Activated T-helper 1 cell treated with Interleukin-2 at 50 U/mL for 16 hours (primary cell): ENCODE measurements around the gene SLC16A11.

ENCODE experiments used
- DNase-seq: peaks from one replicate; pipeline ENCODE4 v3.0.0-alpha.2; 2020; ENCODE audit warnings: low read depth

The SLC16A11 gene

GRCh38 chr17:7025245-7025644, 18.6 kb downstream of the SLC16A11 start:
- DNase-seq, result no peak

GRCh38 chr17:7024402-7024785, 19.5 kb downstream of the SLC16A11 start:
- no peak for DNase-seq

- peak; percentile 86 for DNase-seq
Observed at GRCh38 chr17:7023576-7024401, 20.1 kb downstream of the SLC16A11 start.

- no peak for DNase-seq
Observed at GRCh38 chr17:7022781-7023571, 20.9 kb downstream of the SLC16A11 start, which contains the start of gene BCL6B. TSS of gene BCL6B (plus strand) at chr17:7023050. CDS start at chr17:7023672, 622 bp downstream.

GRCh38 chr17:7021993-7022778, 21.7 kb downstream of the SLC16A11 start:
- peak; percentile 67 for DNase-seq

- no peak for DNase-seq
Observed at GRCh38 chr17:7020894-7021664, 22.8 kb downstream of the SLC16A11 start.

DNA sequence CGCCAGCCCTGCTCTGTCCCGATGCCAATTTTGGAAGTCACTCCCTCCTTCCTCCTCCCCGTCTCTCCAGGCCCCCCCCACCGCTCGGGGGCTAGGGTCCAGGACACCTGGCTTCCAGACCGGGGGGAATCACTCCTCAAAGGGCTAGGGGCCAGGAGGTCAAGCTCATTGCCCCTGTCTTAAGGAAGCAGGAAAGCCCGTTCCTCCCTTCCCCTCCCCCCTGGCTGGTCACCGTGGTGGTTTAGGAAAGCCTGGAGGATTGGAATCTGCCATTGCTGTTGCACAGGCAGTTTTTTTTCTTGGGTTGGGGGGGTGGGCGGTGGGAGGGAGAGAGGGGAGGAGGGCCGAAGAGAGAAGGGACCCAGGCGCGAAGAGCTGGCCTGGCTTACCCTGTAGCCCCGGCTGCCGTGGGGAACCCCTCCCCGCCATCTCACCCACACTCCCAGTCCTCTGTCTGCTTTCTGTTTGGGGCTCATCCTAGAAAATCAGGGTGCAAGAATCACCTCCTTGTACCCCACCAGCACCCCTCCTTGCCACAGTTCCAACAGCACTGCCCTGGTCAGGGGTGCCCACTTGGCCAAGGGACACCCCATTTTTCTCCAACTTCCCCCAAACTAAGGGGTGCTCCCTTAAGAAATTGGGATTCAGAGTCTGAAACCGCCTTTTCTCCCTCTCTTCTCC, 23.9 kb downstream of the SLC16A11 start:
- DNase-seq, result no peak

DNA sequence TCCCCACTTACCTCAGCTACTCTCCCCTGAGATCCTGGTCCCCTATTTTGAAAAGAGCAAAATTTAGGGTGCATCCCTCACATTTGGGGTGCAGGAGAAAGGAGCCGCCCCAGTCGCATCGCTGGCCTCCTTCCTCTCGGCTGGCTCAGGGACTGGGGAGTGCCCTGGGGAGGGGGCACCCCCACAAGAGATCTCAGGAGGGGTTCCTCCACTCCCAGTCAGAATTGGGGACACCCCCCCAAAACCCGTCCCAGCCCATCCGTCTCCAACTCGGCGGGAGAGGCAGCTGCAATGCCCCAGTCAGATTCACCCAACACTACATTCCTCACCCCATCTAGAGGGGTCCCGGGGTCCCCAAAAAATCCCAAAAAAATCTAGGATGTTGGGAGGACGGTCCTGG, 24.5 kb downstream of the SLC16A11 start:
- DNase-seq, result no peak

DNA sequence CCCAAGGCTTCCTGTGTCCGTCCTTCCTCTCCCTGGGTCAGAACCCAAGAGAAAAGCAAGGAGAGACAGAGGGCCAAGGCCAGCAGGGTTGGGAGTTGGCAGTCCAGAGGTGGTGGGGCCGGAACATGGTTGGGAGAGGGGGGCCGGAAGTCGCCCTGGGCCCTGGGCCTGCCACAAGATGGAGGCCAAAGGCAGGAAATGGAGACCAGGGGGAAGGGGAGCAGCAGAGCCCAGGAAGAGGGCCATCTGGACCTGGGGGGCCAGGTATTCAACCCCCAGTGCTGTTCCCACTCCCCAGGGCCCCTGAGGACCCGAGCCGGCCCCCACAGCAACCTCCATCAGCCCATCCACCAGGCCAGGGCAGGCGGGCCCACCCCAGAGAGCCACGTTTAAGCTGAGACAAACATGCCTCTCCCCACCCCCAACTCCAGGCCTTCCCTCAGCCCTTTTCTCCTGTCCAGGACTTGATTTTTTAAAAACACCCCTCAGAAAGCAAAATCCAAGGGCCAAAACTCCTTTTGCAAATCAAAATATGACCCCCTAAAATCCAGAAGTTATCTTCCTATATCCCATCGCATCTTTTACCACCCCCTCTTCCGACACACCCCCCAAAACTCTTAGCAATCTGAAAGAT, 25.4 kb downstream of the SLC16A11 start:
- DNase-seq, result no peak

GRCh38 chr17:7017827-7018200, 26.1 kb downstream of the SLC16A11 start:
- no peak for DNase-seq

GRCh38 chr17:7016886-7017826, 26.7 kb downstream of the SLC16A11 start:
- DNase-seq, result no peak

GRCh38 chr17:7016418-7016817, 27.5 kb downstream of the SLC16A11 start:
- DNase-seq, result no peak

DNA sequence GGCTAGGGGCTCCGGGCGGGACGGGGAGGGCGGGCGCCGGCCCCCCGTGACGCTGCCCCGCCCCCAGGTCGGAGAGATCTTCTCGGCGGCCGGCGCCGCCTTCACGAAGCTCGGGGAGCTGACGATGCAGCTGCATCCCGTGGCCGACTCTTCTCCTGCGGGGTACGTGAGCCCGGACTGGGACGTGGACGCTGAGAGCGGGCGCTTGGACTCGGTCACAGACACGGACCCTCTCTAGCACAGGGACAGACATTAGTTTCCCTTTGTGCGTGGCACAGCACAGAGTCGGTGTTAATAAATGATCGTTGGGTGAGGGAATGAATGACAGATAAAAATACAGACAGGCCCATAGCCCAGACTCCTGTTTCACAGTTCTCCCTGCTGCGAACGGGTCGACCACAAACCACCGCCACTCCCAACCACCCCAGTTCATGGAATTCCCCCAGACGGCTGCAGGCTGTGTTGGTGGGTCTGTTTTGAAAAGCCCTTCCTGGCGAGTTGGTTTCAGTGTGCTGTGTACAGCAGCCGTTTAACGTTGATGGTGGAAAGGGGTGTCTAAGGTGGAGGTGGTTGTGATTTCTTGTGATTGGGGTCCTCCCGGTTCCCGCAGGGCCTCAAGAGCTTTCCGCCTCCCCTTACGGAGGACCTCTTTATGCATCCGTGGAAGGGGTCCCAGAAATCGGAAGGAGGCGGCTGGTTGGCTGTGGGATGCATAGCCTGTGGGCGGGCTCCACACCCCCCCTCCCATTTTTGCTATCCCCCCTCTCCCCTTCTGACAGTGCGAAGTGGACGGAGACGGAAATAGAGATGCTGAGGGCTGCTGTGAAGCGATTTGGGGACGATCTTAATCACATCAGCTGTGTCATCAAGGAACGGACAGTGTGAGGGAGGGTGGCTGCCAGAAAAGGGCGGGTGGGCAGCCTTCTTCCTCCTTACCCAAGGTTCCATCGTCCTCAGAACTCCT, 28.6 kb downstream of the SLC16A11 start:
- peak; percentile 62 for DNase-seq

- peak; percentile 98 for DNase-seq
Observed at GRCh38 chr17:7014261-7014994, 29.5 kb downstream of the SLC16A11 start.

DNA sequence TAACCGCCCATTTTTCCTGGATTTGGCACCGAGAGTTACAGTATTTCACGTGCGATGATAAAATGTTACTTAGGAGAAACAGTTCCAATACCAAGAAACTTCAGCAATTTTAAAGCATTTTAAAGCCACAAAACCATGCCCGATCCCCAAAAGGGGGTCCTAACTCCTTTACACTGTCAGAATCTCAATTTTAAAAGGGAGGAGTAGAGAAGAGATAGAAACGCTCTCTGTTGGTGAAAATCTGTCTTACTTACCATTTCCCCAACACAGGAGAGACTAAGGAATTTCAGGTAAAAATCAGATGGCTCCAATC, 32.0 kb downstream of the SLC16A11 start:
- DNase-seq, result no peak

GRCh38 chr17:7011415-7011814, 32.5 kb downstream of the SLC16A11 start:
- DNase-seq, result no peak

GRCh38 chr17:7010523-7010922, 33.4 kb downstream of the SLC16A11 start:
- no peak for DNase-seq

DNA sequence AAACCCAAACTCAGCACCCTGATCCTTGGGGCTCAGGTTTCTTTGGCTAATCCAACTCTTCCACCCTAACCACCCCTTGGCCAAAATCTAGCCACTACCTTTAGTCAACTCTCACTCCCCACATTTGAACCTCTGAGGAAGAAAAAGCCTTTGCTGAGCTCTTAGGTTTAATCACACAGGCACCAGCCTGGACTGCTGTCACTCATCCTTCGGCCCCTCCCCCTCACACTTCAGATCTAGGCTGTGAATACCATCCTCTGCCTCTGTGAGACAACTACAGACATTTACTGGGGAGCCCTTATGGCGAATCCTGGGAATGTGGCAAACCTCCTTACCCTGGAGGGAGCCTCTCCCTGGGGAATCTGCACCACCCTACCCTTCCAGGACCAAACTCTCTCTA, 36.7 kb downstream of the SLC16A11 start:
- no peak for DNase-seq
